NT2/D1 (cell line): ENCODE data around the gene UBXN2A.

Experiments used
- DNase-seq: peaks from one replicate; pipeline ENCODE4 v3.0.0-alpha.2; 2011; ENCODE audit warnings: low read depth, low spot score
- H3K27me3 ChIP-seq: 2 replicates; pipeline ENCODE4 v1.6.0; 2011; ENCODE audit warnings: mild to moderate bottlenecking; ENCODE audit not compliant: insufficient read length, insufficient read depth
- H3K36me3 ChIP-seq: 2 replicates; pipeline ENCODE4 v1.6.1; 2011; ENCODE audit warnings: mild to moderate bottlenecking, low read length, mixed read lengths; ENCODE audit not compliant: insufficient read depth, insufficient read length
- H3K4me1 ChIP-seq: 2 replicates; pipeline ENCODE4 v1.5.1; 2011; ENCODE audit not compliant: insufficient read depth, insufficient read length
- H3K4me3 ChIP-seq: 2 replicates; pipeline ENCODE4 v1.5.1; 2011; ENCODE audit warnings: low read depth; ENCODE audit not compliant: insufficient read length
- H3K9ac ChIP-seq: 2 replicates; pipeline ENCODE4 v1.6.0; 2011; ENCODE audit warnings: low read depth; ENCODE audit not compliant: insufficient read length
- H3K9me3 ChIP-seq: 2 replicates; pipeline ENCODE4 v1.5.1; 2011; ENCODE audit warnings: mild to moderate bottlenecking, low read length; ENCODE audit not compliant: insufficient read depth
- SUZ12 ChIP-seq: IDR thresholded peaks from 2 replicates; pipeline ENCODE4 v1.6.1; 2011; ENCODE audit not compliant: insufficient read length, insufficient read depth; ENCODE audit errors: extremely low read depth
- YY1 ChIP-seq: IDR thresholded peaks from 2 replicates; pipeline ENCODE4 v1.6.1; 2011; ENCODE audit not compliant: insufficient read length, insufficient read depth
- ZNF274 ChIP-seq: IDR thresholded peaks from 2 replicates; pipeline ENCODE4 v1.6.1; 2011; ENCODE audit warnings: mild to moderate bottlenecking, low read depth, low read length

The UBXN2A gene

DNA sequence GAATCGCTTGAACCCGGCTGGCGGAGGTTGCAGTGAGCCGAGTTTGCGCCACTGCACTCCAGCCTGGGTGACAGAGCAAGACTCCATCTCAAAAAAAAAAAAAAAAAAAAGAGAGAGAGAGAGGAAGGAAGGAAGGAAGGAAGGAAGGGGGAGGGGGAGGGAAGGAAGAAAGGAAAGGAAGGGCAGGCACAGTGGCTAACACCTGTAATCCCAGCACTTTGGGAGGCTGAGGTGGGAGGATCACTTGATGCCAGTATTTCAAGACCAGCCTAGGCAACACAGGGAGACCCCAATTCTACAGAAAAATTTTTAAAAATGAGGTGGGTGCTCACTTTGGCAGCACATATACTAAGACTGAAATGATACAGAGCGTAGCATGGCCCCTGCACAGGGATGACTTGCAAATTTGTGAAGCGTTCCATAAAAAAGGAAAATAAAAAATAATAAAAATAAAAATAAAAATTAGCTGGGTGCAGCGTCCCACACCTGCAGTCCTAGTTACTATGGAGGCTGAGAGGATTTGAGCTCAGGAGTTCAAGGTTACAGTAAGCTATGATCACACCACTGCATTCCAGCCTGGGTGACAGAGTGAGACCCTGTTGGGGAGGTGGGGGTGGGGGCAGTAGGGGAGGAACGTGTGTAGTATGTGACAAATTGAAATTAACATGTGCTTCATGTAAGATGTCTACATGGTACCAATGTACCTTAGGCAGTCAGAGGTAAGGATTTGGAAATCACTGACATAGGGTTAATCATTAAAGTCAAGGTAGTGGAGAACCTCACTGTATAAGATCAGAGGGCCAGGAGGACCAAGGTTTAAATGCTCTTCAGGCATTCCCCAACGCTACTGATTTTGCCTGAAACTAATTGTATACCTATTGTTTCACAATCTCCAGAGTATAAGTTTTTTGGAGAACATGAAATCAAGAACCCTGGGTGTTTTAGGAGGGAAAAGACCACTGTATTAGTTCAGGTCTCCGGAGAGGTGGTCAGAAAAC is 105.5 kb downstream of the UBXN2A start:
- TF ChIP-seq YY1 (no peak), SUZ12 (no peak), ZNF274 (no peak)
- H3K9me3 ChIP-seq: no peaks in the 10 kb centered on the region
- DNase-seq: no peak
- H3K4me3 ChIP-seq: peak overlapping the region; percentile 79
- no peak overlapping the region for H3K9ac ChIP-seq
- H3K4me1 ChIP-seq: peaks cover 2% of the 10 kb centered on the region
- no peaks in the 10 kb centered on the region for H3K36me3 ChIP-seq
- H3K27me3 ChIP-seq: peaks cover 10% of the 10 kb centered on the region

DNA sequence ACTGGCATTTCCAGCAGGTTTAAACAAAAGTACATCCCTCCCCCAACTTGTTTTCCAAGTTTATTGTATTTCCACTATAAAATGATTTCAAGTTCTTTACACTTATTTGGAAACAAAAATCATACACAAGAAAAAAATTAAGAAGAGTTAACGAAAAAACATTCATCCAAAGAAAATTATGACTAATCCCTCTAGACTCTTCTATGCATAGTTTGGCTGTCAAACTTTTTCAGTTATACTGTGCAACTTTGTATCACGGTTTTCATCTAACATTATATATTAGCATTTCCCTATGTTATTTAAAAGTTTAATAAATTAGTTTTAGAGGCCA is 106.3 kb downstream of the UBXN2A start:
- H3K4me3 ChIP-seq: peak overlapping the region; percentile 79
- no peaks in the 10 kb centered on the region for H3K9me3 ChIP-seq
- H3K4me1 ChIP-seq: peaks cover 2% of the 10 kb centered on the region
- TF ChIP-seq SUZ12 (no peak), YY1 (no peak), ZNF274 (no peak)
- no peaks in the 10 kb centered on the region for H3K36me3 ChIP-seq
- H3K9ac ChIP-seq: peak overlapping the region; percentile 86
- DNase-seq: no peak
- peaks cover 11% of the 10 kb centered on the region for H3K27me3 ChIP-seq

DNA sequence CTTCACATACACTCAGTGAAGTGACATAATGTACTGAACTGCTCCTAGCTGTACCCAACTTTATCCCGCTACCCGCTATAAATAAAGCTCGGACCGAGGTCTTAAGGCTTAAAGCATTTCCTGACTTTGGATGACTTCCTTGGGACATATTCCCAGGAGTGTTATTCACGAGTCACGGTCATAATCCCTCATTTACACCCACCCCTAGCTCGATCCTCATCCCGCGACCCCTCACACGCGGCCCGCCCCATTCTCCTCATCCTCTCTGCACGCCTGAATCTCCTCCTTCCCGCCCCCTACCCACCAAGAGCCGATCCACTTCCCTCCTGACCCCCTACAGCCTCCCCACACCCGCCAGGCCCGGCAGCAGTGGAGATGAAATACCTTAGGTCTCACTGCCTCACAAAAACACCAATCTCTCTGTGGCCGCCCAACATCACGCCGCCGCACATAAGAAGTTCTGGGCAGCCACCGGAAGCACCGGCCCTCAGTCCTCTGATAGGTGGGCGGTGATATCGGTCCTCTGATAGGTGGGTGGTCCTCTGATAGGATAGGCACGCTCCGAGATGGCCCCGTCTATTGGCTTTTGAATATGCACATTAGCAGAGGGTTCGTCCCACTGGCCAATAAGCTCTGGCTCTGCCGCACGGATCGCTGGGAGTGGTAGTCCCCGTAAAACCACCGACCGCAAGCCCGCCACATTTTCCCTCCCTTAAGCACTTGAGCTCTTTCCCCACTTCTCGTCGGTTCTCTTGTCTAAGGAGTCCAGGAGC is 106.9 kb downstream of the UBXN2A start, which contains the start of gene WDCP:
TSS of gene WDCP (minus strand) at position 462 of the 773 bp plus-strand sequence. CDS start 7,897 bp downstream, outside the sequence.
- Histone ChIP-seq H3K4me1 (peaks cover 2% of the 10 kb centered on the region), H3K9me3 (no peaks in the 10 kb centered on the region), H3K4me3 (peak within 1 kb of the TSS; percentile 79), H3K9ac (peak within 1 kb of the TSS; percentile 86), H3K27me3 (peaks cover 11% of the 10 kb centered on the region), H3K36me3 (no peaks in the 10 kb centered on the region)
- peak; percentile 99 for DNase-seq
- TF ChIP-seq ZNF274: no peak
- no peak for TF ChIP-seq YY1
- no peak for TF ChIP-seq SUZ12

DNA sequence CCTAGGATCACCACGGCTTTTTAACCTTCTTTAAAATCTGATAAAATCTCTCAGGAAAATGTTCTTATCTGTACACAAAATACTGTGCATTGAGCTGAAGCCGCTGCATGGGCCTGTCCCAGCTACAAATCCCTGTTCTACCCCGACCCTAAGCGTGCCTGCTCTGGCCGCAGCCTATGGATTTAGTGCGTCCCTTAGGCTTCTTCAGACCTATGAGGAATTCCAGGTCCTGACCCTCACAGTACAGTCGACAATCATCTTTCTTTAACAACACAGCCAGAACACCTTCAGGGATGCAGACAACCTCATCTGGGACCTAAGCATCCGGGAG is 107.4 kb downstream of the UBXN2A start:
- no peak for DNase-seq
- H3K9me3 ChIP-seq: no peaks in the 10 kb centered on the region
- TF ChIP-seq ZNF274 (no peak), YY1 (no peak), SUZ12 (no peak)
- peak overlapping the region; percentile 8 for H3K4me3 ChIP-seq
- H3K36me3 ChIP-seq: no peaks in the 10 kb centered on the region
- H3K4me1 ChIP-seq: peaks cover 2% of the 10 kb centered on the region
- peaks cover 11% of the 10 kb centered on the region for H3K27me3 ChIP-seq
- peak overlapping the region; percentile 61 for H3K9ac ChIP-seq

DNA sequence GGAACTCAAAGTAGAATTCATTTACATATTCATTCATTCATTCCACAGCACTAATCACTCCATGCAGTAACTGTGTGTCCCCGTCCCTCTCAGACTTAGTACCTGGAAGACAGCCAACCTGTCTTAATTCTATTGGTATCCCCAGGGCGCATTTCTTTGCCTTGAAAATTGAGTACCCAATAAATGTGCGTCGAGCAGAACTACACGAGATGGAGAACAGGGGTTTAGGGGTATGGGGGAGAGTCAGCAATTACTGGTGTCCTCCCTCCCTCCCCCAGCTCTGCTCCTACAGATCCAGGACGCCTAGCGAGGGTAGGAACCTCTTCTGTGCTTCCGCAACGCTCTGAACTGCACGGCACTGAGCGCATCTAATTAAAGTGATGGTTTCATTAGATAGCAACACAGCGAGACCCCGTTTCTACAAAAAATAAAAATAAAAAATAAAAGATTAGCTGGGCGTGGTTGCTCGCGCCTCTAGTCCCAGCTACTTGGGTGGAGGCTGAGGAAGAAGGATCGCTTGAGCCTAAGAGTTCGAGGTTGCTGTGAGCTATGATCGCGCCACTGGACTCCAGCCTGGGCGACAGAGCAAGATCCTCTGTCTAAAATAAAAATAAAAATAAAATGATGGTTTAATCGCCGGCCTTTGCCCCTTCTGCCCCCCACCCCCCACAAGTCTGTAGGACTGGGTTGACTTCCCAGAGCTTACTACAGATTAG is 108.7 kb downstream of the UBXN2A start:
- H3K27me3 ChIP-seq: peaks cover 11% of the 10 kb centered on the region
- H3K9me3 ChIP-seq: no peaks in the 10 kb centered on the region
- no peaks in the 10 kb centered on the region for H3K36me3 ChIP-seq
- TF ChIP-seq SUZ12: no peak
- TF ChIP-seq YY1: no peak
- no peak for TF ChIP-seq ZNF274
- H3K4me1 ChIP-seq: peaks cover 2% of the 10 kb centered on the region
- peak overlapping the region; percentile 44 for H3K9ac ChIP-seq
- peak overlapping the region; percentile 3 for H3K4me3 ChIP-seq
- no peak for DNase-seq

DNA sequence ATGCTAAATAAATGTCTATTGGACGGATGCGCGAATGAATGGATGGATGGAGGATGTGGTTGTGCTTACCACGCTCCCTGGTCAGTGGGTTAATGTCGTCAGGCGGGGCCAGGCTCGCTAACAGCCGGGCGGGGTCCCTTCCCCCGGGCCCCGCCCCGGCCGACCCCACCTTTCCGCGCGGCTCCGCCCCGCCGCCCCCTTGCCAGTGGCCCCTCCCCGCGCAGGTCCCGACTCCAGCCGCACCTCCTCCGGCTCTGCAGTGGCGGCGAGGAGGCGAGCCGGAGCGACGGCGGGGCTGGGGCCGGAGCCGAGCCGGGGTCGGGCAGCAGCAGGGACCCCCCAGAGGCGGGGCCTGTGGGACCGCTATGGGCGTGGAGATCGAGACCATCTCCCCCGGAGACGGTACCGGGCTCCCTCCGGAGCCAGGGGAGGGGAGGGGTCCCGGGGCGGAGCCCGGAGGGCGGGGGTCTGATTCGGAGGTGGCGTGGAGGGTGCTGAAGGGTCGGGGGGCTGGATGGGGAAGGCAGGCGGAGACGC is 109.3 kb downstream of the UBXN2A start, which contains the start of gene FKBP1B:
TSS of gene FKBP1B (plus strand) at position 257 of the 537 bp plus-strand sequence. CDS start at position 366, 109 bp downstream.
- Histone ChIP-seq H3K36me3 (peaks cover 4% of the 10 kb centered on the region), H3K4me3 (peak within 1 kb of the TSS; percentile 67), H3K9me3 (no peaks in the 10 kb centered on the region), H3K27me3 (peaks cover 11% of the 10 kb centered on the region), H3K9ac (peak within 1 kb of the TSS; percentile 82), H3K4me1 (peaks cover 2% of the 10 kb centered on the region)
- DNase-seq: no peak
- TF ChIP-seq YY1: no peak
- TF ChIP-seq SUZ12: no peak
- no peak for TF ChIP-seq ZNF274
